Superior temporal gyrus (tissue), 1 donor: ENCODE data around the gene SIL1.
A peak's percentile ranks its signal among the peaks of the same experiment; 100 is the strongest.
"Not testable (repeated sequence)": the region's sequence is repeated elsewhere in the genome, so short reads cannot be mapped to it uniquely, and the experiment has no call there.

ENCODE experiments used
- DNase-seq: peaks from one replicate; pipeline ENCODE4 v3.0.0-alpha.2; 2016; ENCODE audit errors: extremely low spot score

The SIL1 gene

GRCh38 chr5:139108063-139108824 lies 89.9 kb downstream of the SIL1 start:
- DNase-seq = peak; percentile 45

- peak; percentile 73 for DNase-seq
These were observed 92.5 kb downstream of the SIL1 start for GRCh38 chr5:139105621-139106071.

GRCh38 chr5:139104577-139105276 lies 93.4 kb downstream of the SIL1 start:
- DNase-seq = peak; percentile 77

GRCh38 chr5:139103762-139104161 lies 94.4 kb downstream of the SIL1 start:
- no peak for DNase-seq

- DNase-seq = no peak
These were observed 97.3 kb downstream of the SIL1 start for GRCh38 chr5:139100825-139101224.

- DNase-seq = peak; percentile 8
These were observed 103.7 kb downstream of the SIL1 start for GRCh38 chr5:139094154-139095131.

- no peak for DNase-seq
These were observed 105.3 kb downstream of the SIL1 start for GRCh38 chr5:139092741-139093343.

- DNase-seq = peak; percentile 69
These were observed 106.6 kb downstream of the SIL1 start for GRCh38 chr5:139091439-139092156.

GRCh38 chr5:139090581-139090980 lies 107.6 kb downstream of the SIL1 start:
- no peak for DNase-seq

- peak; percentile 38 for DNase-seq
These were observed 110.1 kb downstream of the SIL1 start for GRCh38 chr5:139088024-139088423.

- DNase-seq = no peak
These were observed 115.2 kb downstream of the SIL1 start for GRCh38 chr5:139082813-139083498.

GRCh38 chr5:139079991-139080610 lies 118.1 kb downstream of the SIL1 start:
- no peak for DNase-seq

GRCh38 chr5:139079225-139079990 lies 118.8 kb downstream of the SIL1 start:
- DNase-seq = no peak

- DNase-seq = no peak
These were observed 119.8 kb downstream of the SIL1 start for GRCh38 chr5:139078345-139078744.

GRCh38 chr5:139077899-139078298 lies 120.3 kb downstream of the SIL1 start:
- no peak for DNase-seq

GRCh38 chr5:139076111-139076510 lies 122.1 kb downstream of the SIL1 start:
- no peak for DNase-seq

GRCh38 chr5:139075066-139076050 lies 122.8 kb downstream of the SIL1 start:
- no peak for DNase-seq

GRCh38 chr5:139073956-139074355 lies 124.2 kb downstream of the SIL1 start:
- DNase-seq = not testable (repeated sequence)
